Activated T-helper 2 cell treated with anti-CD3 and anti-CD28 coated beads, Interferon-gamma antibody, Interleukin-2, Interleukin-4, amounts not matched to agents 10 μg/mL and 5 μg/mL and 100 μg/mL, durations not matched to agents 14 hours and 24 hours and 36 hours (primary cell): ENCODE results near the gene MYPOP. TPM values are rescaled to one million over a fixed set of nuclear protein-coding genes. Genes with fewer than 3 reads are reported as not detected.
"Not testable (repeated sequence)": the region's sequence is repeated elsewhere in the genome, so short reads cannot be mapped to it uniquely, and the experiment has no call there.

ENCODE experiments used
- DNase-seq: peaks from one replicate; pipeline ENCODE4 v3.0.0; 2021; ENCODE audit warnings: low spot score
- H3K27ac Mint-ChIP-seq: one replicate; pipeline ENCODE4 v1.8.0; 2021; ENCODE audit warnings: mixed read lengths
- H3K27me3 Mint-ChIP-seq: one replicate; pipeline ENCODE4 v1.8.0; 2021; ENCODE audit warnings: low read depth, mixed read lengths
- H3K36me3 Mint-ChIP-seq: one replicate; pipeline ENCODE4 v1.8.0; 2021; ENCODE audit warnings: low read depth, mixed read lengths
- H3K4me1 Mint-ChIP-seq: one replicate; pipeline ENCODE4 v1.8.0; 2021; ENCODE audit warnings: low read depth, mixed read lengths
- H3K4me3 Mint-ChIP-seq: one replicate; pipeline ENCODE4 v1.8.0; 2021; ENCODE audit warnings: low read depth, mild to moderate bottlenecking, moderate library complexity, mixed read lengths
- H3K9me3 Mint-ChIP-seq: one replicate; pipeline ENCODE4 v1.8.0; 2021; ENCODE audit warnings: mixed read lengths
- intact Hi-C: fragments of 100-400 bp; cut with micrococcal nuclease; formaldehyde crosslinking; loops from one replicate; pipeline ENCODE4 v1.15.1; 2023
- total RNA-seq: library from RNA; stranded (reverse); gene quantifications from 2 replicates; pipeline ENCODE4 v1.2.3, GENCODE V29; 2022

Gene MYPOP
- total RNA-seq, 1 donor from 2014 or later = 7.3 TPM

- H3K4me3 Mint-ChIP-seq = no peak overlapping the region
- no peak for DNase-seq
- H3K4me1 Mint-ChIP-seq = peaks cover 19% of the 10 kb centered on the region
- H3K9me3 Mint-ChIP-seq = no peaks in the 10 kb centered on the region
- H3K36me3 Mint-ChIP-seq = no peaks in the 10 kb centered on the region
- H3K27me3 Mint-ChIP-seq = peaks cover 10% of the 10 kb centered on the region
- intact Hi-C loops = no loop called here
- H3K27ac Mint-ChIP-seq = peak overlapping the region; percentile 78
These were observed 26.3 kb downstream of the MYPOP start for GRCh38 chr19:45876161-45876410.

DNA sequence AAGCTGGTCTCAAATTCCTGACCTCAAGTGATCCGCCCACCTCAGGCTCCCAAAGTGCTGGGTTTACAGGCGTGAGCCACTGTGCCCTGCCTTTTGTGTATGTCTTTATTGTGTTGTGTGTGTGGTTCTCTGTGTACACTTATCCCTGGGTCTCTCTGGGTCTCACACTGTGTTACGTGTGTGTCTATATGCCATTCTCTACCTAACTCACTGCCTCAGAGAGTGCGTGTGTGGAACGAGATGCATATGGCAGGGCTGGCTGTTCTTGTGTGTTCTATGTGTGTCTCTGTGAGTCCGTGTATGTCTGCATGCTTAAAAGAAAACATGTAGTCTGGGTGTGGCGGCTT, 27.8 kb downstream of the MYPOP start:
- Mint-ChIP-seq H3K27ac (no peak overlapping the region), H3K27me3 (peaks cover 10% of the 10 kb centered on the region), H3K4me3 (no peak overlapping the region), H3K36me3 (no peaks in the 10 kb centered on the region), H3K9me3 (no peaks in the 10 kb centered on the region), H3K4me1 (peaks cover 19% of the 10 kb centered on the region)
- intact Hi-C loops = no loop called here
- no peak for DNase-seq

GRCh38 chr19:45873219-45873772, 29.1 kb downstream of the MYPOP start:
- peaks cover 10% of the 10 kb centered on the region for H3K27me3 Mint-ChIP-seq
- H3K36me3 Mint-ChIP-seq = no peaks in the 10 kb centered on the region
- H3K27ac Mint-ChIP-seq = no peak overlapping the region
- peaks cover 14% of the 10 kb centered on the region for H3K4me1 Mint-ChIP-seq
- H3K9me3 Mint-ChIP-seq = no peaks in the 10 kb centered on the region
- intact Hi-C loops = no loop called here
- DNase-seq = no peak
- no peak overlapping the region for H3K4me3 Mint-ChIP-seq

GRCh38 chr19:45872095-45872919, 30.1 kb downstream of the MYPOP start:
- intact Hi-C loops = no loop called here
- no peak overlapping the region for H3K4me3 Mint-ChIP-seq
- H3K4me1 Mint-ChIP-seq = peaks cover 9% of the 10 kb centered on the region
- no peak overlapping the region for H3K27ac Mint-ChIP-seq
- H3K9me3 Mint-ChIP-seq = no peaks in the 10 kb centered on the region
- no peak for DNase-seq
- H3K36me3 Mint-ChIP-seq = no peaks in the 10 kb centered on the region
- peaks cover 14% of the 10 kb centered on the region for H3K27me3 Mint-ChIP-seq

DNA sequence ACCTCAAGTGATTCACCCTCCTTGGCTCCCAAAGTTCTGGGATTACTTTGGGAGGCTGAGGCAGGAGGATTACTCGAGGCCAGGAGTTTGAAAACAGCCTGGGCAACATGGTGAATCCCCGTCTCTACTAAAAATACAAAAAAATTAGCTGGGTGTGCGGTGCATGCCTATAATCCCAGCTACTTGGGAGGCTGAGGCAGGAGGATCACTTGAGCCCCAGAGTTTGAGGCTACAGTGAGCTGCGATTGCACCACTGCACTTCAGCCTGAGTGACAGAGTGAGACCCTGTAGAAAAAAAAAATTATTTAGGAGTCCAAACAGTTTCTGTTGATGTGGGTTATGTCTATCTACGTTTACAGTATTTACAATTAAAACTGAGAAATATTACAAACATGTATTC, 31.6 kb downstream of the MYPOP start:
- Mint-ChIP-seq H3K36me3 (no peaks in the 10 kb centered on the region), H3K9me3 (no peaks in the 10 kb centered on the region), H3K4me3 (no peak overlapping the region), H3K27me3 (peaks cover 13% of the 10 kb centered on the region), H3K4me1 (peaks cover under 1% of the 10 kb centered on the region), H3K27ac (no peak overlapping the region)
- intact Hi-C loops = no loop called here
- DNase-seq = no peak

DNA sequence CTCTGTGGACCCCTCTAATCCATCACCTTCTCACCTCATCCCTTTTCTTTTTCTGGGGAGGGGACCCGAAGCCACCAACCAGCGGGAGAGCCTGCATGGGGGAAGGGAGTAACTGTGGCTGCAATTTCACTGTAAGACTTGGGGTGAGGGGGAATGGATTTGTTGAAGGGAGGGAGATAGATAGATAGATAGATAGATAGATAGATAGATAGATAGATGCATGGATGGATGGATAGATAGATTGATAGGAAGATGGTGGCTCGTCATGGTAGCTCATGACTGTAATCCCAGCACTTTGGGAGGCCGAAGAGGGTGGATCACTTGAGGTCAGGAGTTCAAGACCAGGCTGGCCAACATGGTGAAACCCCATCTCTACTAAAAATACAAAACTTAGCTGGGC, 35.2 kb downstream of the MYPOP start:
- peaks cover 13% of the 10 kb centered on the region for H3K4me1 Mint-ChIP-seq
- H3K27ac Mint-ChIP-seq, DNase-seq, intact Hi-C loops, H3K9me3 Mint-ChIP-seq, H3K4me3 Mint-ChIP-seq, H3K36me3 Mint-ChIP-seq: not testable (repeated sequence)
- H3K27me3 Mint-ChIP-seq = peaks cover 29% of the 10 kb centered on the region

GRCh38 chr19:45866400-45867176, 35.8 kb downstream of the MYPOP start:
- no peak for DNase-seq
- intact Hi-C loops = no loop called here
- no peak overlapping the region for H3K4me3 Mint-ChIP-seq
- peaks cover 18% of the 10 kb centered on the region for H3K4me1 Mint-ChIP-seq
- peaks cover 5% of the 10 kb centered on the region for H3K36me3 Mint-ChIP-seq
- no peak overlapping the region for H3K27ac Mint-ChIP-seq
- H3K27me3 Mint-ChIP-seq = peaks cover 29% of the 10 kb centered on the region
- no peaks in the 10 kb centered on the region for H3K9me3 Mint-ChIP-seq

DNA sequence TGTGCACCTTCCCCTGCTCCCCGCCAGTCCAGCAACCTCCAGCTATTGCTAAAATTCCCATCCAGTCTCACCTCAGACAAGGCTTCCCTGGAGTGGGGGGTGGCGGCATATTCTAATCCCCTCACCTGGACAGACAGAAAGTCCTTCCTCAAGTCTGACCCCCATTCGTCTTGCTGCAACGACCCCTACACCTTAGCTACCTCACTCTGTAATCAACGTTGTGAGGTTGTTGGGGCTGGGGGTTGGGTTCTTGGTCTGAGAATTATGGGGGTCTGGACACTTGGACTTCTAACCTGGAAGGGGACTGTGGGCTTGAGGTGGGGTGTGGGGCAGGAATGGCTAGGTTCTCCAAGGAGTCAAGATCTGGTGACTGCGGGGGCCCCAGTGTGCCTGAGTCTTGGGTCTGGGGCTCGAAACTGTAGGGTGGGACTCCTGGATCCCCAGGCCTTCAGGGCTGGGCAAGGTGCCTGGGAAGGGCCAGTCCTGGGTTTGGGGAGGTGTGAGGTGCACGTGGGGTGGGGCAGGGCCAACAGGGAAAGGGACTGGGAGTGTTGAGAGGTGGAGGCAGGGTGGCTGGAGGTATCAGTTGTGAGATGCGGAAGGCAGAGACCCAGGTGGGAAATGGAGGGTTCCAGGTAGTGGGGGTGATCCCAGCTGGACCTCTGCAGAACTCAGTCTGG, 37.0 kb downstream of the MYPOP start:
- intact Hi-C loops = no loop called here
- no peak overlapping the region for H3K27ac Mint-ChIP-seq
- peaks cover 20% of the 10 kb centered on the region for H3K4me1 Mint-ChIP-seq

GRCh38 chr19:45864629-45865082, 37.8 kb downstream of the MYPOP start:
- peaks cover 9% of the 10 kb centered on the region for H3K36me3 Mint-ChIP-seq
- peaks cover 20% of the 10 kb centered on the region for H3K4me1 Mint-ChIP-seq
- peak overlapping the region; percentile 64 for H3K4me3 Mint-ChIP-seq
- intact Hi-C loops = loop anchor here (1.0 to 5.0 kb wide), 2 partner anchors 131 to 132 kb away; partner anchors contain the start of genes CCDC61, FBXO46 and MEIOSIN
- peaks cover 29% of the 10 kb centered on the region for H3K27me3 Mint-ChIP-seq
- H3K27ac Mint-ChIP-seq = no peak overlapping the region
- H3K9me3 Mint-ChIP-seq = no peaks in the 10 kb centered on the region
- DNase-seq = no peak

More for the DNA sequence above, 37.0 kb downstream of the MYPOP start:
- Mint-ChIP-seq H3K9me3 (no peaks in the 10 kb centered on the region), H3K4me3 (no peak overlapping the region), H3K27me3 (peaks cover 29% of the 10 kb centered on the region), H3K36me3 (peaks cover 5% of the 10 kb centered on the region)
- DNase-seq = no peak

DNA sequence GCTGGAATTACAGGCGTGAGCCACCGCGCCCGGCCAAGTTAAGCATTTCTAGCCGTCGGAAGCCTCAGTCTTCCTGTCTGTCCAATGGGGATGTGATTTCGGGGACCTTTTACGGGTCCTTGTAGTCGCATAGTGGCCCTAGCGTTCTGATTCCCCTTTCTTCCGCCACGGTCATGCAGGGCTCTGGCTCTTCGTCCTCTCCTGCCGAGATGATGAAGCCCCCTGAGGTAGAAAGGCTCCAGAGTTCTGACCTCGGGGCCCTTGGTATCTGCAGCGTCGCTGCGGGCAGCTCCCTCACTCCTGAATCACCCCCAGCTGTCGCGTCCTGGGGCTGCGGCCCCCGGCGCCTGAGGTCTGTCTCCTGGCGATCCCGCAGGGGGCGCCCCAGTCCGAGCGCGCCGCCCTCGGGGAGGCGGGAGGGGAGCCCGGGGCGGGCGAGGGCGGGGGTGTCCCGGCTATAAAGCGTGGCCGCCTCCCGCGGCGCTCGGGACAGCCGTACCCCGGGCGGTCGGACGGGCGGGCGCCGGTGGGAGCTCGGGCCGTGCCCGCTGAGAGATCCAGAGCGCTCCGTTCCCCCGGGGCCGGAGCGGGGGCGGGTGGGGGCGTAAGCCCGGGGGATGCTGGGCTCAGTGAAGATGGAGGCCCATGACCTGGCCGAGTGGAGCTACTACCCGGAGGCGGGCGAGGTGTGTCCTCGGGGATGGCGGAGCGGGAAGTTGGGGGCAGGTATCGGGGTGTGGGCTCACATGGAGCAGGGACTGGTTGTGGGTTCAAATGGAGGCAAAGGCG, 38.4 kb downstream of the MYPOP start, which contains the start of gene FOXA3:
FOXA3 (plus strand) TSS at position 487 of the 789 bp plus-strand sequence; CDS start at position 618, 131 bp downstream.
- DNase-seq = peak; percentile 51
- intact Hi-C loops = loop anchor here (1.0 to 5.0 kb wide), 6 partner anchors 22 to 172 kb away; partner anchors contain the start of genes CCDC61, FBXO46, IRF2BP1 and MEIOSIN
- H3K36me3 Mint-ChIP-seq = peaks cover 14% of the 10 kb centered on the region
- H3K27ac Mint-ChIP-seq = peak within 1 kb of the TSS; percentile 98
- H3K4me3 Mint-ChIP-seq = peak within 1 kb of the TSS; percentile 90
- H3K27me3 Mint-ChIP-seq = peaks cover 29% of the 10 kb centered on the region
- no peaks in the 10 kb centered on the region for H3K9me3 Mint-ChIP-seq
- H3K4me1 Mint-ChIP-seq = peaks cover 20% of the 10 kb centered on the region

DNA sequence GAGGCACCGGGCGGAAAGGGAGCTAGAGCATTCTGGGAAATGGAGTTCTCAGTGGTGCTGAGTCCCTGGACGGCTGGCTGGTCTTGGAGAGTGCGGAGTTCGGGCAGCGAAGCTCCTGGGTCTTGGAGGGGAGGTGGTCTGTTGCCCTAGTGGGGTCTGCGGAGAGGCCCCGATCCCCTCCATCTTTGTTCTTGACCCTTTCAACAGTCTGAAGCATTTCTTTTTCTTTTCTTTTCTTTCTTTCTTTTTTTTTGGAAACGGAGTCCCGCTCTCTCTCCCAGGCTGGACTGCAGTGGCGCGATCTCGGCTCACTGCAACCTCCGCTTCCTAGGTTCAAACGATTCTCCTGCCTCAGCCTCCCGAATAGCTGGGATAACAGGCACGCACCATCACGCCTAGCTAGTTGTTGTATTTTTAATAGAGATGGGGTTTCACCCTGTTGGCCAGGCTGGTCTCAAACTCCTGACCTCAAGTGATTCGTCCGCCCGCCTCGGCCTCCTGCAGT, 39.0 kb downstream of the MYPOP start:
- Mint-ChIP-seq H3K27ac (peak overlapping the region; percentile 98), H3K4me1 (peaks cover 20% of the 10 kb centered on the region), H3K4me3 (peak overlapping the region; percentile 90), H3K27me3 (peaks cover 29% of the 10 kb centered on the region), H3K9me3 (no peaks in the 10 kb centered on the region), H3K36me3 (peaks cover 21% of the 10 kb centered on the region)
- intact Hi-C loops = loop anchor here (1.0 to 5.0 kb wide), 5 partner anchors 23 to 171 kb away; partner anchors contain the start of genes FBXO46, IRF2BP1, MEIOSIN and MYPOP
- no peak for DNase-seq
